Gastrocnemius medialis (tissue), 4 donors: ENCODE results near the gene BACH1.

Experiments
- POLR2A ChIP-seq, 2 donors: fragments of 450-650 bp; IDR thresholded peaks; one replicate each; pipeline ENCODE4 v1.6.1; 2017; ENCODE audit warnings: antibody characterized with exemption in 2 of 2, mild to moderate bottlenecking in 2 of 2, moderate library complexity in 2 of 2
- TF ChIP-seq, protein P1 (sequence below), 5 experiments: fragments of 450-650 bp in 3 of 5; fragments of 200-600 bp in 2 of 5; sonication (generic) in 2 of 5; IDR thresholded peaks in 4 of 5; conservative IDR thresholded peaks in 1 of 5; 1 replicate in 4 of 5; 2 replicates in 1 of 5; pipeline ENCODE4 v1.5.1; 2016 to 2019; ENCODE audit warnings: antibody characterized with exemption in 5 of 5, mild to moderate bottlenecking in 3 of 5, moderate library complexity in 3 of 5

DNA sequence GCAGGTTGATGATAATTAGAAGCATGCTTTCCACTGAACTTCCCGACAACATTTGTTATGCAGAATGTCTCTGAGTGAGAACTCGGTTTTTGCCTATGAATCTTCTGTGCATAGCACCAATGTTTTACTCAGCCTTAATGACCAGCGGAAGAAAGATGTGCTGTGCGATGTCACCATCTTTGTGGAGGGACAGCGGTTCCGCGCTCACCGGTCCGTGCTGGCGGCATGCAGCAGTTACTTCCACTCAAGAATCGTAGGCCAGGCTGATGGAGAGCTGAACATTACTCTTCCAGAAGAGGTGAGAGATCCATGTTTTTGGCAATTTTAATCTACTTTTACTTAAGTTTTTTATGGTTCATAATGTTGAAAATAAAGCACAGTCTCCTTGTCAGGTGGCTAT lies 22.5 kb downstream of the BACH1 start:
- TF ChIP-seq, protein P1, sequence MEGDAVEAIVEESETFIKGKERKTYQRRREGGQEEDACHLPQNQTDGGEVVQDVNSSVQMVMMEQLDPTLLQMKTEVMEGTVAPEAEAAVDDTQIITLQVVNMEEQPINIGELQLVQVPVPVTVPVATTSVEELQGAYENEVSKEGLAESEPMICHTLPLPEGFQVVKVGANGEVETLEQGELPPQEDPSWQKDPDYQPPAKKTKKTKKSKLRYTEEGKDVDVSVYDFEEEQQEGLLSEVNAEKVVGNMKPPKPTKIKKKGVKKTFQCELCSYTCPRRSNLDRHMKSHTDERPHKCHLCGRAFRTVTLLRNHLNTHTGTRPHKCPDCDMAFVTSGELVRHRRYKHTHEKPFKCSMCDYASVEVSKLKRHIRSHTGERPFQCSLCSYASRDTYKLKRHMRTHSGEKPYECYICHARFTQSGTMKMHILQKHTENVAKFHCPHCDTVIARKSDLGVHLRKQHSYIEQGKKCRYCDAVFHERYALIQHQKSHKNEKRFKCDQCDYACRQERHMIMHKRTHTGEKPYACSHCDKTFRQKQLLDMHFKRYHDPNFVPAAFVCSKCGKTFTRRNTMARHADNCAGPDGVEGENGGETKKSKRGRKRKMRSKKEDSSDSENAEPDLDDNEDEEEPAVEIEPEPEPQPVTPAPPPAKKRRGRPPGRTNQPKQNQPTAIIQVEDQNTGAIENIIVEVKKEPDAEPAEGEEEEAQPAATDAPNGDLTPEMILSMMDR (IDR thresholded peaks at IDR 0.05 in 4 of 5, conservative IDR thresholded peaks at IDR 0.05 in 1 of 5), result no peak
- no peak for TF ChIP-seq POLR2A (IDR thresholded peaks at IDR 0.05)
